ENCODE data around the gene CPXM2. TPM values are rescaled to one million over a fixed set of nuclear protein-coding genes. Genes with fewer than 3 reads are reported as not detected.

The CPXM2 gene
- total RNA-seq, 1 donor from 2014 or later: 0.41 TPM

GRCh38 chr10:123704076-123704475 lies 187.5 kb downstream of the CPXM2 start:
- DNase-seq (ENCODE audit: extremely low read depth, low read depth, low spot score): no peak

DNA sequence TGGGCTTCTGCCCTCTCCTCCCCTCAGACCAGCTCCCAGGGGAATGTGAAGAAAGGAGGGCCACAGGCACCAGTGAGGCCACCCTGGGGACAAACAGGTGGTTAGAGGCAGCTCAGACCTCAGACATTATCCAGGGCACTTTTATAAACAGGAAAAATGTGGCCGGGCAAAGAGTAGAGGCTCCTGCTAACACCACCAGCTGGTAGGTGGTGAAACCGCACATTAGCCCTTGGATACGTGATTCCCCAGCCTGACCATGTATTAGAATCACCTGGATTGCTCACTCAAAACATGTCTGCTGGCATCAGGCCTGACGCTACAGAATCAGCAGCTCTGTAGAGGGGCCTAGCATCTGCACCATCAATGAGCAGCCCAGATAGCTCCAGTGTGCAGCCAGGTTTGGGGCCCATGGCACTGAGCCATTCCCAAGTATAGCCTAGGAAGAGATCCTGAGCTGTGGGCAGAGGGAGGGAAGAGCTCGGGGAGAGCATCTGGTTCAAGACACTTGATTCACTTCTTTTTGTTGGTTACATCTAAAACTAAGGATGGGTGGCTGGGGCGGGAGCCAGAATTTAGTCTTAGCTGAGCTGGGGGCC lies 188.3 kb downstream of the CPXM2 start:
- no peak for DNase-seq (ENCODE audit: extremely low read depth, low read depth, low spot score)

Other genes with a start within 250 kb of the CPXM2 start
- gene GPR26, start 225.5 kb downstream of the CPXM2 start, total RNA-seq: not detected in 2 replicates
- gene CHST15, start 201.8 kb upstream of the CPXM2 start, total RNA-seq: 68.1 and 76.9 TPM in 2 replicates

All from glomerular endothelial cell (primary cell).